ENCODE measurements around the gene FAM174A.

Gene FAM174A

GRCh38 chr5:100535060-100536005 lies at the start of gene FAM174A:
Gene FAM174A (plus strand): TSS chr5:100535374. CDS start chr5:100535531, 157 bp downstream.
- DNase-seq (ENCODE audit: low read depth): peak; percentile 97

- DNase-seq (ENCODE audit: low read depth): no peak
Measured at GRCh38 chr5:100493996-100494395, 41.2 kb upstream of the FAM174A start.

- no peak for DNase-seq (ENCODE audit: low read depth)
Measured at GRCh38 chr5:100496296-100496695, 38.9 kb upstream of the FAM174A start.

GRCh38 chr5:100502684-100503083 lies 32.5 kb upstream of the FAM174A start:
- DNase-seq (ENCODE audit: low read depth): no peak

- peak; percentile 52 for DNase-seq (ENCODE audit: low read depth)
Measured at GRCh38 chr5:100505984-100506670, 29.0 kb upstream of the FAM174A start.

- DNase-seq (ENCODE audit: low read depth): no peak
Measured at GRCh38 chr5:100516285-100516684, 18.9 kb upstream of the FAM174A start.

GRCh38 chr5:100517301-100517974 lies 17.7 kb upstream of the FAM174A start:
- DNase-seq (ENCODE audit: low read depth): no peak

GRCh38 chr5:100518377-100518776 lies 16.8 kb upstream of the FAM174A start:
- no peak for DNase-seq (ENCODE audit: low read depth)

GRCh38 chr5:100519075-100519474 lies 16.1 kb upstream of the FAM174A start:
- no peak for DNase-seq (ENCODE audit: low read depth)

- DNase-seq (ENCODE audit: low read depth): no peak
Measured at GRCh38 chr5:100520348-100520747, 14.8 kb upstream of the FAM174A start.

- no peak for DNase-seq (ENCODE audit: low read depth)
Measured at GRCh38 chr5:100537946-100538345, 2.8 kb downstream of the FAM174A start.

GRCh38 chr5:100539519-100539918 lies 4.3 kb downstream of the FAM174A start:
- no peak for DNase-seq (ENCODE audit: low read depth)

- DNase-seq (ENCODE audit: low read depth): no peak
Measured at GRCh38 chr5:100542086-100542485, 6.9 kb downstream of the FAM174A start.

- DNase-seq (ENCODE audit: low read depth): no peak
Measured at GRCh38 chr5:100546001-100546400, 10.8 kb downstream of the FAM174A start.

- peak; percentile 10 for DNase-seq (ENCODE audit: low read depth)
Measured at GRCh38 chr5:100550531-100551051, 15.4 kb downstream of the FAM174A start.

- no peak for DNase-seq (ENCODE audit: low read depth)
Measured at GRCh38 chr5:100551183-100551582, 16.0 kb downstream of the FAM174A start.

- peak; percentile 32 for DNase-seq (ENCODE audit: low read depth)
Measured at GRCh38 chr5:100553209-100553608, 18.0 kb downstream of the FAM174A start.

- no peak for DNase-seq (ENCODE audit: low read depth)
Measured at GRCh38 chr5:100560860-100561259, 25.7 kb downstream of the FAM174A start.

GRCh38 chr5:100562821-100563220 lies 27.6 kb downstream of the FAM174A start:
- no peak for DNase-seq (ENCODE audit: low read depth)

GRCh38 chr5:100566382-100567141 lies 31.4 kb downstream of the FAM174A start:
- no peak for DNase-seq (ENCODE audit: low read depth)

GRCh38 chr5:100574716-100575115 lies 39.5 kb downstream of the FAM174A start:
- DNase-seq (ENCODE audit: low read depth): no peak

- DNase-seq (ENCODE audit: low read depth): no peak
Measured at GRCh38 chr5:100575815-100576214, 40.6 kb downstream of the FAM174A start.

Measured in EH (cell line).